ENCODE data around the gene DLX6.

Gene DLX6

GRCh38 chr7:97011104-97011503 lies 5.8 kb downstream of the DLX6 start:
- no peak for DNase-seq (ENCODE audit: low spot score)

GRCh38 chr7:97011536-97012364 lies 6.4 kb downstream of the DLX6 start:
- DNase-seq (ENCODE audit: low spot score): no peak

GRCh38 chr7:97012365-97013133 lies 7.2 kb downstream of the DLX6 start:
- no peak for DNase-seq (ENCODE audit: low spot score)

GRCh38 chr7:97013134-97013844 lies 7.9 kb downstream of the DLX6 start:
- no peak for DNase-seq (ENCODE audit: low spot score)

- DNase-seq (ENCODE audit: low spot score): no peak
These were observed 8.4 kb downstream of the DLX6 start for GRCh38 chr7:97013845-97014134.

GRCh38 chr7:97014145-97014750 lies 8.9 kb downstream of the DLX6 start:
- no peak for DNase-seq (ENCODE audit: low spot score)

GRCh38 chr7:97015279-97015678 lies 9.9 kb downstream of the DLX6 start:
- no peak for DNase-seq (ENCODE audit: low spot score)

- no peak for DNase-seq (ENCODE audit: low spot score)
These were observed 10.5 kb downstream of the DLX6 start for GRCh38 chr7:97015756-97016380.

- DNase-seq (ENCODE audit: low spot score): no peak
These were observed 11.2 kb downstream of the DLX6 start for GRCh38 chr7:97016381-97017191.

- no peak for DNase-seq (ENCODE audit: low spot score)
These were observed 12.1 kb downstream of the DLX6 start for GRCh38 chr7:97017192-97018125.

- DNase-seq (ENCODE audit: low spot score): no peak
These were observed 12.8 kb downstream of the DLX6 start for GRCh38 chr7:97018126-97018601.

- DNase-seq (ENCODE audit: low spot score): no peak
These were observed 13.6 kb downstream of the DLX6 start for GRCh38 chr7:97018791-97019531.

- no peak for DNase-seq (ENCODE audit: low spot score)
These were observed 14.4 kb downstream of the DLX6 start for GRCh38 chr7:97019710-97020225.

- no peak for DNase-seq (ENCODE audit: low spot score)
These were observed 15.2 kb downstream of the DLX6 start for GRCh38 chr7:97020601-97020995.

- DNase-seq (ENCODE audit: low spot score): no peak
These were observed 15.8 kb downstream of the DLX6 start for GRCh38 chr7:97020996-97021746.

GRCh38 chr7:97021747-97022490 lies 16.6 kb downstream of the DLX6 start:
- no peak for DNase-seq (ENCODE audit: low spot score)

Data from cerebellar cortex (tissue), 1 donor.